ENCODE results near the gene ARHGAP22. TPM values are rescaled to one million over a fixed set of nuclear protein-coding genes. Genes with fewer than 3 reads are reported as not detected.

Gene ARHGAP22
- polyA plus RNA-seq, 1 of the 3 experiments (the other 2 are of a cell fraction): 12.4 TPM

DNA sequence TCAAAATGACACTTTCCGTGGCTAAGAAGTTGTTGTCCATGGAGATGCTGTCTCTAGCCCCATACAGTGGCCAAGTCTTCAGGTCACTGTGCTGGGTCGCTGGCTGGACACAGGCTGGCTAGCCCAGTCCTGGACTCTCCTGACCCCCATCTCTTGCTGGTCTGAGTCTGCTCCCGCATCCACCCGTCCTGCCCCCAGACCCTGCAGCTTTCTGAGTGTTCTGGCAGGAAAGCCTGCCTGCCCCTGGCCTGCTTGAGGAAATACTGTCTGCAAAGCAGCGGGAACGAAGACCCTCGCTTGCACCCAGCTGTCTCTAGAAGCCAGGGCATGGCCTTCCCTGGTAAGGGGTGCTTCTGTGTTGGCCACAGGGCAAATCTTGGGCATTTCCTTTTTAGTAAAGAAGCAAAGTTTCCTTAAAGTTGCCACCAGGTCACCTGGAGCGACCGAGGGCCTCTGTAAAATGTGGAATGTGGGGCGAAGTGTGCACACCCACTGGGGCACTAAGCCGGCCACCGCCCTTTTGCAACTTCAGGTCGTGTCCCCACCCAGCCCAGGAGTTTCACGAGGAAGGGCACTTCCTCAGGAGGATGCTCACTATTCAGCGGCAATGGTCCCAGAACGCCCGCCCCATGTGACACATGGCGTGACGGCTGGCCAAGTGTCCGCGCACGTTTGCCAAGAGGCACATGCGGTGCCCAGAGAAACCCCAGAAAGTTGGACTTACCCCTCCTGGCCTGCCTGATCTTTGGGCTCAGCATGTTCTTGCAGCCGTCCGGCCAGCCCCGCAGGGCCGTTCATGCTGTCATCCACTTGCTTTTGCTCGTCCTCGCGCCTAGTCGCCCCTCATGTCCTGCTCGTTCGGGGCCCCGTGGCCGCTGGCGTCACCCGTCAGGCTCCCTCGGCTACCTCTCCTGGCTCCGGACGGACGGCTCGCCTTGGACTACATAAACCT is 558 bp downstream of the ARHGAP22 start:
- CTCF ChIA-PET: interaction anchor here (1.3 to 10.6 kb wide), 4 partner anchors 10 to 53 kb away, joined by 4 to 148 read pairs (median 20); no protein-coding TSS in a partner anchor
- WGBS (ENCODE audit: low lambda C conversion rate): 79% methylated on average over 22 of the region's 42 CpGs
- POLR2A ChIA-PET: no interaction called here

DNA sequence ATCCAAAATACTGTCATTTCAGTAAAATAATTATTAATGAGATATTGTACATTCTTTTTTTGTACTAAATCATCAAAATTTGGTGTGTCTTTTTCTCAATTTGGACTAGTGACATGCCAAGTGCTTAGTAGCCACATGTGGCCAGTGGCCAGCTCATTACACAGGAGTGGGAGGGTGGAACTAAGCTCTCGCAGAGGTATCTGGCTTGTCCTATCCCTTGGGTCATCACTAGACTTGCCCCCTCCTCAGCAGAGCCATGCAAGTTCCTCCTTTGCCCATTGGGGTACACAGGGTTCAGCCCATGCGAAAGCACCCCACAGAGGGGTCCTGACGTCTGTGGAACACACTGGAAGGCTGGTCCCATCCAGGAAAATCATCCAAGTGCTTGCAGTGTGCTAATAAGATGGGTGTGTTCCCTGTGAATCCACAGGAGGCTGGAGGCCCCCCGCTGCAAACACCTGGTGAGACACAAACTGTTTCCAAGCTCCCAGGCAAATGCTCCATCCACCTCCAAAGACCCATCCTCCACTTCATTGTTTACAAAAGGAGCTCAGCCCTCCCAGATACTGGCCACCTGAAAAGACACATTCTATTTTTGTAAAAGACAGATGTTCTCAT is 1.3 kb downstream of the ARHGAP22 start:
- peak overlapping the region; percentile 52 for H3K9ac ChIP-seq
- peak overlapping the region; percentile 92 for H3K4me2 ChIP-seq
- no peak overlapping the region for H2AFZ ChIP-seq (ENCODE audit: low read depth)
- H3K4me3 ChIP-seq (ENCODE audit: low read depth in 2 of 2, low read length in 1 of 2): peak overlapping the region; percentile 53 to 76; a peak in 3 of 4 replicates
- DNase-seq: no peak
- CTCF ChIA-PET: interaction anchor here (1.0 to 10.6 kb wide), 3 partner anchors 9 to 54 kb away, joined by 3 to 148 read pairs (median 4); no protein-coding TSS in a partner anchor
- peaks cover 20 to 49% of the 10 kb centered on the region in 2 experiments for H3K4me1 ChIP-seq (ENCODE audit: control insufficient read depth in 1 of 2, insufficient read depth in 2 of 2, low read depth in 1 of 2, low read length in 1 of 2)
- H3K9me2 ChIP-seq: no peaks in the 10 kb centered on the region
- POLR2A ChIA-PET: no interaction called here
- H3K36me3 ChIP-seq (replicated peaks in 1 of 2; ENCODE audit: control insufficient read depth in 1 of 2, insufficient read depth in 2 of 2, low read length in 1 of 2): peaks cover 0 to 3% of the 10 kb centered on the region in 2 experiments
- no peaks in the 10 kb centered on the region for H4K20me1 ChIP-seq (ENCODE audit: insufficient read depth)
- H3K27me3 ChIP-seq (ENCODE audit: insufficient read depth): no peaks in the 10 kb centered on the region
- H3F3A ChIP-seq (replicated peaks; ENCODE audit: insufficient read depth): peaks cover 27% of the 10 kb centered on the region
- H3K79me2 ChIP-seq (ENCODE audit: insufficient read depth): peaks cover 64% of the 10 kb centered on the region
- H3K27ac ChIP-seq (ENCODE audit: low read depth in 2 of 2, low read length in 1 of 2): no peak overlapping the region
- no peaks in the 10 kb centered on the region for H3K9me3 ChIP-seq
- 93% methylated on average over 2 of the region's 4 CpGs for WGBS (ENCODE audit: low lambda C conversion rate)
- TF ChIP-seq TAF1 (IDR thresholded peaks at IDR 0.05; ENCODE audit: borderline replicate concordance, low read depth, low read length) (no peak), TEAD4 (IDR thresholded peaks at IDR 0.05; ENCODE audit: borderline replicate concordance, insufficient read depth) (no peak), RFX5 (IDR thresholded peaks at IDR 0.05; ENCODE audit: low read length) (no peak), SMC3 (IDR thresholded peaks at IDR 0.05; ENCODE audit: low read depth, low read length) (no peak), RAD21 (IDR thresholded peaks at IDR 0.05; ENCODE audit: low read length) (no peak), SIN3A (IDR thresholded peaks at IDR 0.05; ENCODE audit: borderline replicate concordance, low read depth, low read length) (no peak), EP300 (IDR thresholded peaks at IDR 0.05; ENCODE audit: borderline replicate concordance in 1 of 2, low read depth in 1 of 2, low read length in 1 of 2) (no peak), YY1 (IDR thresholded peaks at IDR 0.05; ENCODE audit: low read depth) (no peak), RCOR1 (IDR thresholded peaks at IDR 0.05; ENCODE audit: low read length) (no peak)
- TF ChIP-seq, protein P1, sequence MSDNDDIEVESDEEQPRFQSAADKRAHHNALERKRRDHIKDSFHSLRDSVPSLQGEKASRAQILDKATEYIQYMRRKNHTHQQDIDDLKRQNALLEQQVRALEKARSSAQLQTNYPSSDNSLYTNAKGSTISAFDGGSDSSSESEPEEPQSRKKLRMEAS (IDR thresholded peaks at IDR 0.05; ENCODE audit: low read depth): no peak
- TF ChIP-seq, protein P2, sequence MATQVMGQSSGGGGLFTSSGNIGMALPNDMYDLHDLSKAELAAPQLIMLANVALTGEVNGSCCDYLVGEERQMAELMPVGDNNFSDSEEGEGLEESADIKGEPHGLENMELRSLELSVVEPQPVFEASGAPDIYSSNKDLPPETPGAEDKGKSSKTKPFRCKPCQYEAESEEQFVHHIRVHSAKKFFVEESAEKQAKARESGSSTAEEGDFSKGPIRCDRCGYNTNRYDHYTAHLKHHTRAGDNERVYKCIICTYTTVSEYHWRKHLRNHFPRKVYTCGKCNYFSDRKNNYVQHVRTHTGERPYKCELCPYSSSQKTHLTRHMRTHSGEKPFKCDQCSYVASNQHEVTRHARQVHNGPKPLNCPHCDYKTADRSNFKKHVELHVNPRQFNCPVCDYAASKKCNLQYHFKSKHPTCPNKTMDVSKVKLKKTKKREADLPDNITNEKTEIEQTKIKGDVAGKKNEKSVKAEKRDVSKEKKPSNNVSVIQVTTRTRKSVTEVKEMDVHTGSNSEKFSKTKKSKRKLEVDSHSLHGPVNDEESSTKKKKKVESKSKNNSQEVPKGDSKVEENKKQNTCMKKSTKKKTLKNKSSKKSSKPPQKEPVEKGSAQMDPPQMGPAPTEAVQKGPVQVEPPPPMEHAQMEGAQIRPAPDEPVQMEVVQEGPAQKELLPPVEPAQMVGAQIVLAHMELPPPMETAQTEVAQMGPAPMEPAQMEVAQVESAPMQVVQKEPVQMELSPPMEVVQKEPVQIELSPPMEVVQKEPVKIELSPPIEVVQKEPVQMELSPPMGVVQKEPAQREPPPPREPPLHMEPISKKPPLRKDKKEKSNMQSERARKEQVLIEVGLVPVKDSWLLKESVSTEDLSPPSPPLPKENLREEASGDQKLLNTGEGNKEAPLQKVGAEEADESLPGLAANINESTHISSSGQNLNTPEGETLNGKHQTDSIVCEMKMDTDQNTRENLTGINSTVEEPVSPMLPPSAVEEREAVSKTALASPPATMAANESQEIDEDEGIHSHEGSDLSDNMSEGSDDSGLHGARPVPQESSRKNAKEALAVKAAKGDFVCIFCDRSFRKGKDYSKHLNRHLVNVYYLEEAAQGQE (IDR thresholded peaks at IDR 0.05; ENCODE audit: low read depth, low read length): no peak

More for the DNA sequence above, 558 bp downstream of the ARHGAP22 start:
- H3K4me3 ChIP-seq (ENCODE audit: low read depth in 2 of 2, low read length in 1 of 2): peak overlapping the region; percentile 53 to 76
- H3K4me1 ChIP-seq (ENCODE audit: control insufficient read depth in 1 of 2, insufficient read depth in 2 of 2, low read depth in 1 of 2, low read length in 1 of 2): peaks cover 24 to 42% of the 10 kb centered on the region in 2 experiments
- H3K27ac ChIP-seq (ENCODE audit: low read depth in 2 of 2, low read length in 1 of 2): no peak overlapping the region; a peak in 2 of 4 replicates
- H3K36me3 ChIP-seq (replicated peaks in 1 of 2; ENCODE audit: control insufficient read depth in 1 of 2, insufficient read depth in 2 of 2, low read length in 1 of 2): peaks cover 0 to 3% of the 10 kb centered on the region in 2 experiments
- no peaks in the 10 kb centered on the region for H3K9me3 ChIP-seq
- H3K4me2 ChIP-seq: peak overlapping the region; percentile 92
- peaks cover 27% of the 10 kb centered on the region for H3F3A ChIP-seq (replicated peaks; ENCODE audit: insufficient read depth)
- peaks cover 59% of the 10 kb centered on the region for H3K79me2 ChIP-seq (ENCODE audit: insufficient read depth)
- no peak for DNase-seq
- H3K27me3 ChIP-seq (ENCODE audit: insufficient read depth): no peaks in the 10 kb centered on the region
- 0 out of 2 replicates have a peak overlapping the region, but pooled peaks have one; percentile 57 for H2AFZ ChIP-seq (ENCODE audit: low read depth)
- TF ChIP-seq RFX5 (IDR thresholded peaks at IDR 0.05; ENCODE audit: low read length) (no peak), EP300 (IDR thresholded peaks at IDR 0.05; ENCODE audit: borderline replicate concordance in 1 of 2, low read depth in 1 of 2, low read length in 1 of 2) (no peak), CHD2 (IDR thresholded peaks at IDR 0.05; ENCODE audit: low read length, partially characterized antibody) (no peak), FOXJ3 (CRISPR knock-in tag; IDR thresholded peaks at IDR 0.05) (no peak), SMC3 (IDR thresholded peaks at IDR 0.05; ENCODE audit: low read depth, low read length) (no peak), TAF1 (IDR thresholded peaks at IDR 0.05; ENCODE audit: borderline replicate concordance, low read depth, low read length) (no peak), MXI1 (IDR thresholded peaks at IDR 0.05; ENCODE audit: low read depth, low read length) (no peak; the same call in 1 of the 2 replicates), RCOR1 (IDR thresholded peaks at IDR 0.05; ENCODE audit: low read length) (no peak), JUND (IDR thresholded peaks at IDR 0.05) (no peak), EZH2phosphoT487 (IDR thresholded peaks at IDR 0.05; ENCODE audit: borderline replicate concordance, low read depth) (no peak)
- TF ChIP-seq, protein P3, sequence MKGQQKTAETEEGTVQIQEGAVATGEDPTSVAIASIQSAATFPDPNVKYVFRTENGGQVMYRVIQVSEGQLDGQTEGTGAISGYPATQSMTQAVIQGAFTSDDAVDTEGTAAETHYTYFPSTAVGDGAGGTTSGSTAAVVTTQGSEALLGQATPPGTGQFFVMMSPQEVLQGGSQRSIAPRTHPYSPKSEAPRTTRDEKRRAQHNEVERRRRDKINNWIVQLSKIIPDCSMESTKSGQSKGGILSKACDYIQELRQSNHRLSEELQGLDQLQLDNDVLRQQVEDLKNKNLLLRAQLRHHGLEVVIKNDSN (IDR thresholded peaks at IDR 0.05; ENCODE audit: borderline replicate concordance, low read depth): no peak
- TF ChIP-seq, protein P4, sequence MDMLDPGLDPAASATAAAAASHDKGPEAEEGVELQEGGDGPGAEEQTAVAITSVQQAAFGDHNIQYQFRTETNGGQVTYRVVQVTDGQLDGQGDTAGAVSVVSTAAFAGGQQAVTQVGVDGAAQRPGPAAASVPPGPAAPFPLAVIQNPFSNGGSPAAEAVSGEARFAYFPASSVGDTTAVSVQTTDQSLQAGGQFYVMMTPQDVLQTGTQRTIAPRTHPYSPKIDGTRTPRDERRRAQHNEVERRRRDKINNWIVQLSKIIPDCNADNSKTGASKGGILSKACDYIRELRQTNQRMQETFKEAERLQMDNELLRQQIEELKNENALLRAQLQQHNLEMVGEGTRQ (IDR thresholded peaks at IDR 0.05; ENCODE audit: borderline replicate concordance, low read depth, low read length): no peak
- peak overlapping the region; percentile 52 for H3K9ac ChIP-seq
- no peaks in the 10 kb centered on the region for H3K9me2 ChIP-seq
- no peaks in the 10 kb centered on the region for H4K20me1 ChIP-seq (ENCODE audit: insufficient read depth)
